Measurements from ENCODE around the gene FAM221B.

FAM221B gene

GRCh38 chr9:35814841-35815543 is 13.5 kb downstream of the FAM221B start, which contains the start of gene HINT2:
TSS of gene HINT2 (minus strand) at chr9:35815042. CDS start at chr9:35814979, 63 bp downstream.
- DNase-seq = peak; percentile 98

DNA sequence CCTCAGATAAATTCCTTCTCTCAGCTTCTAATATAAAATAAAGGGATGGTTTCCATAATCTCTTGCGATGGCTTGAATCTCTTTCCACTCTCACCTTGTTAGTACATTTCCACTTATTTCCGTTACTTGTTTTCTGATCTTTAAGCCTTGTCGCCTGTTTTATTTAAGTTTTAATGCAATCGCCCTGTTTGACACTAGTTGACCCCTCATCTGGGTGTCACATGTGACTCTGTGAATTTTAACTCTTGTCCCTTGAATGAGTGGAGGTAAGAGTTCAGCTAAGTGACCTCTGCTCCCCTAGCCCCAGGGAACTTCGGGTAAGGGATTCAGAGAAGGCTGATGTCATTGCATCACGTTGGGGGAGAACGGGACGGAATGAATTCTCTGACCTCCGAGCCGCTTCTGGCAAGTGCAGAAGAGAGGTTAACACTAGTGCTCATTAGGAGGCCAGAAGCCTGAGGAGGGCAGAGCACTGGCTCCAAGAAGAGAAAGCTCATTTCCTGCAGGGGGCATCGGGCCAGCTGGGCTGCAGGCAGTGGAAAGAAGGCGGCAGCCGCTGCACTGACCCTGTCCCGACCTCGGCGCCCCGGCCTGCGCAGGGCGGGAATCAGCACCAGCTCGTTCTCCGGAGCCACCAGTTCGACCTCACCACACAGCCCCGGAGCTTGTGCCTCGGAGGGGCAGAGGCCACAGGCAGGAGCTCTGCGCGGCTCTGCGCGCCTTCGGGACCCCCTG is 14.3 kb downstream of the FAM221B start:
- peak; percentile 34 to 46 for DNase-seq

- no peak for DNase-seq
Observed at GRCh38 chr9:35813434-35814105, 15.0 kb downstream of the FAM221B start.

DNA sequence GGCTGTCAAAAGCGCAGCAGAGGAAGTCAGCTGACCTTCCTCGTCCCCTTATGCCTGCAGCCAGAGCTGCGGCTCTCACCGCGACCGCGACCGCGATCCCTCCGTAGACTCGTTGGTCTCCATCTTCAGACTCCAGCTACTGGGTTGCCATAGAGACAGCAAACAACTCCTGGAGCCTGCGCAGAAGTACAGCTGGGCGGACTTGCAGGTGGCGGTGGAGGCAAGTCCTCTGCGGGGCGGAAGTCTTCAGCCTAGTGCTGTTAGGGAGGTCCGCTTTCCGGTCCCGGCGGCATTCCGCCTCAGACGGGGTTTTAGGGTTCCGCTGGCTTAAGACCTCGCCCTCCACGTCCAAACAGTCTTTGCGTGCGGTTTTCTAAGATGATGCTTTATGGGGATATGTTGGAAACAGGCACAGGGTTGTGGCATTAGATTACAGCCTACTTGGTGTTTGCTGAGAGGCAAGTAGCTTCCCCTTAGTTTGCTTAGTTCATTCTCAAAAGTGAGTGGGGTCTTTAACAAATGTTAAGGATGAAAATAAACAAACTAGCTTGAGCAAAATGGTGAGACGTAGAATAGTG is 16.4 kb downstream of the FAM221B start, which contains the start of gene SPAG8:
Gene SPAG8 (minus strand): TSS at position 238 of the 578 bp plus-strand sequence. CDS start 115 bp downstream, at position 123.
- DNase-seq = peak; percentile 98

GRCh38 chr9:35811381-35812024 is 17.0 kb downstream of the FAM221B start:
- DNase-seq = no peak

GRCh38 chr9:35810122-35810521 is 18.4 kb downstream of the FAM221B start:
- no peak for DNase-seq

GRCh38 chr9:35808433-35808832 is 20.1 kb downstream of the FAM221B start:
- DNase-seq = no peak

- no peak for DNase-seq
Observed at GRCh38 chr9:35806101-35806500, 22.4 kb downstream of the FAM221B start.

- DNase-seq = no peak
Observed at GRCh38 chr9:35801328-35802128, 27.0 kb downstream of the FAM221B start.

GRCh38 chr9:35800530-35800929 is 28.0 kb downstream of the FAM221B start:
- DNase-seq = no peak

GRCh38 chr9:35798658-35799374 is 29.7 kb downstream of the FAM221B start:
- DNase-seq = peak in 1 of 2 donors; percentile 12

DNA sequence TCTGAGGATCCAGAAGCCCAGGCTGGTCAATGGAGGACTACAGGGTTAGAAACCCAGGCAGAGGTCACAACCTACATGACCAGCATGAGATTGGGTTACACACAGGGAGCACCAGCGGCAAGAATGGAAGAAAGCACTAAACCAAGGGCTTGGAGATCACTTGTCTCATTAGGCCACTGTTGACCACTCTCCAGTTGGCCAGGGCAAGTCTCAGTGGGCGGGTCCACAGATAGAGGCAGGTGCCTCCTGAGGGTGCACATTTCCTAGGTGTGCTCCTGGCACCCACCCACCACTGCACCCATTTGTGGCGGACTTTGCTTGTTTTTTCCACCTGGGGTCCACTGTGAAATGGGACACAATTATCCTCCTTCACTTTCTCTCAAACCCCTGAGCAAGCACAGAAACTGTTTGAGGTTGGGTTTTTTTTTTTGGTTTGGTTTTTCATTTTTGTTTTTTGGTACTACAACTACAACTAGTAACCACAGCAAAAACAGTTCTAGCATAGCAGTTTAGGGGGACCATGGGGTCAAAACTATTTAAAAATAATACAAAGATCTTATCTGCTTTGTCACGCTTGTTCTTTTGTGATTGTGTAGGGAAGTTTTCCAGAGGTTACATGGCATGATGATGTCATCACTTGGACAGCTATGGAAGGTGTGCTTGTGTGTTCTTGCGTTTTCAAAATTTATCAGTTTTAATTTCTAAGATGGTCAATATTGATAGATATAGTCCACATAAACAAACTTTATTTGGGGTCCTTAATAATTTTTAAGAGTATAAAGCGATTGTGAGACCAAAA is 31.0 kb downstream of the FAM221B start:
- DNase-seq = no peak

GRCh38 chr9:35795695-35796094 is 32.8 kb downstream of the FAM221B start:
- no peak for DNase-seq

DNA sequence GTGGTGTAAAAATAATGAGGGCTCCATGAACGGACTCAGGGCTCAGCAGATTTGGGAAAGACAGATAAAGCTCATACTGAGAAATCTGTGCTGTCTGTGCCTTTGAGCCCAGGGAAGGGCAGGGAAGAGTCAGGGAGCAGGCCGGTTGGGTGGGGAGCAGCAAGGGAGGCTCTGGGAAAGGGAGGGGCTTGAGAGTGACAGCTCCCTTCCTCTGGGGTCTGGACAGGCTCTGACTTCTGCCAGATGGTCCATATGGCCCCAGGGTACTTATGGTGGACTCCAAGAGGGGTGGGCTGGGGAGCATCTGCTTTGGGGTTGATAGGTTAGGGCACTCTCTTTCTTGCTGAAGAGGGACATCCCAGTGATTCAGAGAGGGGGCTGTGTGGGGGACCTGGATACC is 35.1 kb downstream of the FAM221B start:
- DNase-seq = no peak

DNA sequence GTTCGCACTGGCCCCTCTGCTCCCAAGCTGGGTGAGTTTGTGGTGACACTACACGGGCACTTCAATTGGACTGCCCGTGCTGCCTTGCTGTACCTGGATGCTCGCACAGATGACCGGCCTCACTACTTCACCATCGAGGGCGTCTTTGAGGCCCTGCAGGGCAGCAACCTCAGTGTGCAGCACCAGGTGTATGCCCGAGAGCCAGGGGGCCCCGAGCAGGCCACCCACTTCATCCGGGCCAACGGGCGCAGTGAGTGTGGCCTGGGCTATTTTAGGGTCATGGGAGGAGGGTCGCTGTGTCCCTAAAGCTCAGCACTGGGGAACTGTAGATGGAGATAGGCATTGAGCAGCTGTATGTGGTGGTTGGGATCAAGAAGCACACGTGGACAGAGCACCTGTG is 35.7 kb downstream of the FAM221B start:
- no peak for DNase-seq

- DNase-seq = no peak
Observed at GRCh38 chr9:35792024-35792813, 36.3 kb downstream of the FAM221B start.

DNA sequence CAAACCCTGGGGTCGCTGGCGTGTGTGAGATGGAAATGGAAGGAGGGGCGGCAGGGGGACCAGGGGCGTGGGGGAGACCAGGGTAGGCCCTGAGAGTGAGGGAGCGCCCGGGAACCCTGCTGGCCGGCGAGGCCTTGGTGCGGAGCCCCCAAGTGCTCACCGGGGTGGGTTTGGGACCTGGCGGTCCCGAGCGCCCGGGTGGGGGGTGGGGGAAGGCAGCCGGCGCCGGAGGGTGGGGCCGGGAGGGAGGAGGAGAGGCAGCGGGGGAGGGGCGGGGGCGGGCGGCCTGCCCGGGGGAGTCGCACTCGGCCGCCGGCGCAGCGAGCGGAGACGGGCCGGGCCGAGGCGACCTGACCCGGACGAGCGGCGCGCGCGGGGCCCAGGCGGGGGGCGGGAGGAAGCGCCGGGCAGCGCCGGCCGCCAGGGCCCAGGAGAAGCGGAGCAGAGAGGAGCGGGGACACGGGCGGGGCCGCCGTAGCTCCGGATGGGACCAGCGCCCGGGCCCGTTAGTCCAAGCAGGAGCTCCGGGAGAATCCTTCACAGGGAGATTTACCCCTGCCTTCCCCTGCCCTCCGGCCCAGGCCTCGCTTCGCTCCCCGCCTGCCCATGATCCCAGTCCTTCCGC is 37.1 kb downstream of the FAM221B start, which contains the start of gene NPR2:
Gene NPR2 (plus strand): TSS at position 295 of the 625 bp plus-strand sequence. CDS start 818 bp downstream, outside the sequence.
- no peak for DNase-seq

Measured in CD4-positive, alpha-beta T cell treated with Interleukin-4 for 1 hour (primary cell).